ENCODE results near the gene RBM20.
"Not testable (repeated sequence)": the region's sequence is repeated elsewhere in the genome, so short reads cannot be mapped to it uniquely, and the experiment has no call there.

Gene RBM20

DNA sequence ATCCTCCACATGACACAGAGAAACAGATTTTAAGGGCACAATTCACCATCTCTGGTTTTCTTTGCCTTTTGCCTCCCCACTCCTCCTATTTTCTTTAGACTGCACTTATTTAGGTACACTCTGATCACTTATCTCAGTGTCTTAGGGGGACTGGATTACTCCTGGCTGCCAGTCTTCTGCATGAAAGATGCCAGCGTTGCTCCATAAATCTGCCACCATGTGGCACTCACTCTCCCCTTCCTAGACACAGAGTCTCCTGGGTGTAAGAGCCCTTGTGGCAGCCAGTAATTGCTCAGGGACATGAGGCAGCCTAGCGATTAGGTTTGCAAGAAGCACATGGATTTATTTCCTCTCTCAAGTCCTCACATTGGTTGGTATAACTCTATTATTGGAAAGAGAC is 34.5 kb upstream of the RBM20 start:
- H3K27me3 ChIP-seq: no peaks in the 10 kb centered on the region
- H3K9me3 ChIP-seq: no peaks in the 10 kb centered on the region
- no peak overlapping the region for H3K4me3 ChIP-seq (ENCODE audit: low read depth in 1 of 2, low read length in 1 of 2)
- no peak overlapping the region for H3K27ac ChIP-seq
- H3K4me1 ChIP-seq (ENCODE audit: control insufficient read depth in 1 of 2, insufficient read depth in 1 of 2, low read depth in 1 of 2, low read length in 1 of 2): no peaks in the 10 kb centered on the region
- TF ChIP-seq, protein P1, sequence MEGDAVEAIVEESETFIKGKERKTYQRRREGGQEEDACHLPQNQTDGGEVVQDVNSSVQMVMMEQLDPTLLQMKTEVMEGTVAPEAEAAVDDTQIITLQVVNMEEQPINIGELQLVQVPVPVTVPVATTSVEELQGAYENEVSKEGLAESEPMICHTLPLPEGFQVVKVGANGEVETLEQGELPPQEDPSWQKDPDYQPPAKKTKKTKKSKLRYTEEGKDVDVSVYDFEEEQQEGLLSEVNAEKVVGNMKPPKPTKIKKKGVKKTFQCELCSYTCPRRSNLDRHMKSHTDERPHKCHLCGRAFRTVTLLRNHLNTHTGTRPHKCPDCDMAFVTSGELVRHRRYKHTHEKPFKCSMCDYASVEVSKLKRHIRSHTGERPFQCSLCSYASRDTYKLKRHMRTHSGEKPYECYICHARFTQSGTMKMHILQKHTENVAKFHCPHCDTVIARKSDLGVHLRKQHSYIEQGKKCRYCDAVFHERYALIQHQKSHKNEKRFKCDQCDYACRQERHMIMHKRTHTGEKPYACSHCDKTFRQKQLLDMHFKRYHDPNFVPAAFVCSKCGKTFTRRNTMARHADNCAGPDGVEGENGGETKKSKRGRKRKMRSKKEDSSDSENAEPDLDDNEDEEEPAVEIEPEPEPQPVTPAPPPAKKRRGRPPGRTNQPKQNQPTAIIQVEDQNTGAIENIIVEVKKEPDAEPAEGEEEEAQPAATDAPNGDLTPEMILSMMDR (IDR thresholded peaks at IDR 0.05): no peak
- H3K36me3 ChIP-seq: peaks cover 28% of the 10 kb centered on the region

DNA sequence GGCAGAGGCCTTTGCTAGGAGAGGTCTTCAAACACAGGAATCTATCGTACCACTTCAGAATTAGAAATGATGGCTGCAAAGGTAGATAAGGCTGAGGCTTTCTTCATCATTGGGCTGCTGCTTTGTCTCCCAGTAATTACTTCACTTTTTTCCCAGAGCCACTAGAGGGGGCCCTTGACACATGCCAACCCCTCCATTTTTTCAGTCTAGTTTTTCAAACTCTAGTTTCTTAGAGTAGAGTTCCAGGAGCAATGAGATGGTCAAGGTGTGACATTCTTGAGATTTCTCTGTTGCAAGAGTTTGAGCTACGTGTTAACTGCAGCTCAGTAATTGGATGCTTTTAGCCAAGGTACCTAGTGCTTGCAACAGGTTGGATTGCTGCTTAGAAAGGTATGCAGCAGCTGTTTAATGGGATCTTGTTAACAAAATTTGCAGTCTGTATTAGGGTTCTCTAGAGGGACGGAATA is 33.8 kb upstream of the RBM20 start:
- Histone ChIP-seq H3K36me3 (peaks cover 21% of the 10 kb centered on the region), H3K4me1 (ENCODE audit: control insufficient read depth in 1 of 2, insufficient read depth in 1 of 2, low read depth in 1 of 2, low read length in 1 of 2) (no peaks in the 10 kb centered on the region), H3K9me3 (no peaks in the 10 kb centered on the region), H3K27me3 (no peaks in the 10 kb centered on the region), H3K4me3 (ENCODE audit: low read depth in 1 of 2, low read length in 1 of 2) (no peak overlapping the region), H3K27ac (no peak overlapping the region)
- TF ChIP-seq, protein P1 (IDR thresholded peaks at IDR 0.05): peak; percentile 24

DNA sequence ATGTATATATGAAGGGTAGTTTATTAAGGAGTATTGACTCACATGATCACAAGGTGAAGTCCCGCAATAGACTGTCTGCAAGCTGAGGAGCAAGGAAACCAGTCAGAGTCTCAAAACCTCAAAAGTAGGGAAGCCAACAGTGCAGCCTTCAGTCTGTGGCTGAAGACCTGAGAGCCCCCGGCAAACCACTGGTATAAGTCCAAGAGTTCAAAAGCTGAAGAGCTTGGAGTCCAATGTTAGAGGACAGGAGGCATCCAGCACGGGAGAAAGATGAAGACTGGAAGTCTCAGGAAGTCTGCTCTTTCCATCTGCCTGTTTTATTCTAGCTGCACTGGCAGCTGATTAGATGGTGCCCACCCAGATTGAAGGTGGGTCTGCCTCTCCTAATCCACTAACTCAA is 33.4 kb upstream of the RBM20 start:
- H3K4me1 ChIP-seq (ENCODE audit: control insufficient read depth in 1 of 2, insufficient read depth in 1 of 2, low read depth in 1 of 2, low read length in 1 of 2); H3K4me3 ChIP-seq (ENCODE audit: low read depth in 1 of 2, low read length in 1 of 2); H3K27ac ChIP-seq; H3K27me3 ChIP-seq; H3K9me3 ChIP-seq: not testable (repeated sequence)
- peaks cover 16% of the 10 kb centered on the region for H3K36me3 ChIP-seq

DNA sequence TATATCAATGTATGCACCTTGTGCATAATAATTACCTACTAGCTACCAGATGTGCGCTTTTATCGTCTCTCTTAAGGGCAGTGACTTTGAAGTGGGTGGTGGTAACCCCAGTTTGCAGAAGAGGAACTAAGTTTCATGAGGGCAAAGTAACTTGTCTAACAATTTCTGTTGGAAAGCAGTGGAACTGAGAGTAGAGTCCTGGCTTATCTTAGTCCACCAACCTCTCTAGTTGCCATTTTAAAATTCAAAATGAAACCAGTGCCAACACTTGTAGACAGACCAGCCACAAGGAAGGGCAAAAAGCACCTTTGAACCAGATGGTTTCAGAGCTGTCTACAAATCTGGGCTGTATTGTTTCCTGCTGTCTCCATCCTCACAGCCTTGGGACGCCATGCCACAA is 32.0 kb upstream of the RBM20 start:
- Histone ChIP-seq H3K4me1 (ENCODE audit: control insufficient read depth in 1 of 2, insufficient read depth in 1 of 2, low read depth in 1 of 2, low read length in 1 of 2) (no peaks in the 10 kb centered on the region), H3K9me3 (no peaks in the 10 kb centered on the region), H3K27me3 (no peaks in the 10 kb centered on the region), H3K27ac (no peak overlapping the region), H3K4me3 (ENCODE audit: low read depth in 1 of 2, low read length in 1 of 2) (no peak overlapping the region), H3K36me3 (peaks cover 3% of the 10 kb centered on the region)
- TF ChIP-seq, protein P1 (IDR thresholded peaks at IDR 0.05): no peak

DNA sequence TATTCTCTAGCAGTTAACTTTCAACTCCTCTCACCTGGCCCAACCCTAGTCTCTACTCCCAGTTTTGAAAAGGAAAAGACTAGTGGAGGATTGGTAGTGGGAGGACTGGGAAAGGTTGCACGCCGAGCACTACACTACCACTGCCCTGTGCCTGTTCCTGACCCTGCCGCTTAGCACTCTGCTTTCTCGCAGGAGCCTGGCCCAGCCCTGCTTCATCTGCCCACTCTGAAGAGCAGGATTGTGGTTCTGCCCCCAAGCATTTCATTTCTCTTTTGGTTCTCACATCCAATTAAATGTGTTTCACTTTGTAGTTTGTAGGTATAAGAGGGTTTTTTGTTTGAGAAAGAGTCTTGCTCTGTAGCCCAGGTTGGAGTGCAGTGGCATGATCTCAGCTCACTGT is 31.5 kb upstream of the RBM20 start:
- no peaks in the 10 kb centered on the region for H3K9me3 ChIP-seq
- H3K4me3 ChIP-seq (ENCODE audit: low read depth in 1 of 2, low read length in 1 of 2): no peak overlapping the region
- H3K27ac ChIP-seq: no peak overlapping the region
- no peaks in the 10 kb centered on the region for H3K36me3 ChIP-seq
- no peaks in the 10 kb centered on the region for H3K27me3 ChIP-seq
- H3K4me1 ChIP-seq (ENCODE audit: control insufficient read depth in 1 of 2, insufficient read depth in 1 of 2, low read depth in 1 of 2, low read length in 1 of 2): no peaks in the 10 kb centered on the region
- TF ChIP-seq, protein P1 (IDR thresholded peaks at IDR 0.05): no peak

DNA sequence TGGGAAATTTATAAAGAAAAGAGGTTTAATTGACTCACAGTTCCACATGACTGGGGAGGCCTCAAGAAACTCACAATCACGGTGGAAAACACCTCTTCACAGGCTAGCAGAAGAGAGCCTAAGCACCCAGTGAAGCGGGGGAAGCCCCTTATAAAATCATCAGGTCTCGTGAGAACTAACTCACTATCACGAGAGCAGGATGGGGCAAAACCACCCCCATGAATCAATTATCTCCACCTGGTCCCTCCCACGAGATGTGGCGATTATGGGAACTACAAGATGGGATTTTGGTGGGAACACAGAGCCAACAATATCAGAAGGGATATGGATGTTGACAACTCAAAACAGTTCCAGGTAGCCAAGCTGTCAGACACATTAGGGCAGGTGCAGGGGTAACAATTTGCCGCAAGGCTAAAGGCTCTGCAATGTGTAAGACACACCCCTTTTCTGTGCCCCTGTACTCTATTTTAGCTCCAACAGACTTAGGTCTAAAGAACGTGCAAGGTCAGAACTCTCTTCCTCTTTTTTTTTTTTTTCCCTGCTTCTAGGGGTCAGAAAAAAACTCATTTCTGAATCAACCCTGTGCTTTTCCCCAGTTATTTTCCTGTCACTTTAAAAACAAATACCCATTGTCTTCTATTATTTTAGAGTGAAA is 30.7 kb upstream of the RBM20 start:
- Histone ChIP-seq H3K4me1 (ENCODE audit: control insufficient read depth in 1 of 2, insufficient read depth in 1 of 2, low read depth in 1 of 2, low read length in 1 of 2) (no peaks in the 10 kb centered on the region), H3K4me3 (ENCODE audit: low read depth in 1 of 2, low read length in 1 of 2) (no peak overlapping the region), H3K27ac (no peak overlapping the region), H3K9me3 (no peaks in the 10 kb centered on the region), H3K27me3 (no peaks in the 10 kb centered on the region), H3K36me3 (no peaks in the 10 kb centered on the region)
- TF ChIP-seq, protein P1 (IDR thresholded peaks at IDR 0.05): no peak
